DND-41 (cell line): ENCODE measurements around the gene NXPH4.

Experiments used
- ATAC-seq: fragments of 200-7000 bp; cut with Tn5 transposase; 3 replicates; pipeline ENCODE4 v1.9.1; 2021; ENCODE audit warnings: low read depth; ENCODE audit not compliant: insufficient read depth
- DNase-seq: peaks from one replicate; pipeline ENCODE4 v3.0.0-alpha.2; 2020
- H2AFZ ChIP-seq: 2 replicates; pipeline ENCODE4 v1.6.0; 2012; ENCODE audit warnings: low read depth, low read length
- H3K27ac ChIP-seq: 2 replicates; pipeline ENCODE4 v1.5.1; 2012; ENCODE audit warnings: low read length, inconsistent platforms
- H3K27me3 ChIP-seq: fragments of 200-600 bp; sonication (generic); 2 replicates; pipeline ENCODE4 v1.6.0; 2012; ENCODE audit warnings: low read length, mild to moderate bottlenecking, inconsistent platforms; ENCODE audit not compliant: insufficient read depth, poor library complexity
- H3K36me3 ChIP-seq: 2 replicates; pipeline ENCODE4 v1.5.1; 2012; ENCODE audit warnings: low read length, inconsistent platforms; ENCODE audit not compliant: insufficient read depth
- H3K4me1 ChIP-seq: 2 replicates; pipeline ENCODE4 v1.5.1; 2012; ENCODE audit warnings: mild to moderate bottlenecking, low read length; ENCODE audit not compliant: insufficient read depth
- H3K4me2 ChIP-seq: 2 replicates; pipeline ENCODE4 v1.6.0; 2012; ENCODE audit warnings: mild to moderate bottlenecking, moderate library complexity, low read length, inconsistent platforms; ENCODE audit not compliant: insufficient read depth
- H3K4me3 ChIP-seq, 2 experiments: fragments of 200-600 bp in 1 of 2; shearing (Covaris generic) in 1 of 2; 2 replicates each; pipeline ENCODE4 v1.5.1; 2012 to 2016; ENCODE audit warnings: inconsistent platforms in 2 of 2, low read length in 2 of 2, mild to moderate bottlenecking in 2 of 2, low read depth in 1 of 2, moderate library complexity in 1 of 2
- H3K79me2 ChIP-seq: 2 replicates; pipeline ENCODE4 v1.6.0; 2012; ENCODE audit warnings: low read length, inconsistent platforms; ENCODE audit not compliant: insufficient read depth
- H3K9ac ChIP-seq: 2 replicates; pipeline ENCODE4 v1.6.0; 2012; ENCODE audit warnings: low read depth, mild to moderate bottlenecking, inconsistent platforms, low read length, moderate library complexity
- H3K9me3 ChIP-seq: 2 replicates; pipeline ENCODE4 v1.5.1; 2012; ENCODE audit warnings: low read length, moderate library complexity, mild to moderate bottlenecking, inconsistent platforms; ENCODE audit not compliant: insufficient read depth, severe bottlenecking
- H4K20me1 ChIP-seq: 2 replicates; pipeline ENCODE4 v1.6.0; 2012; ENCODE audit warnings: low read length; ENCODE audit not compliant: insufficient read depth
- EZH2 ChIP-seq: IDR thresholded peaks from 3 replicates; pipeline ENCODE4 v1.6.1; 2012; ENCODE audit warnings: borderline replicate concordance, low read depth, mild to moderate bottlenecking, moderate library complexity, low read length, inconsistent platforms; ENCODE audit not compliant: severe bottlenecking
- TF ChIP-seq, protein P1 (sequence below): IDR thresholded peaks from 2 replicates; pipeline ENCODE4 v1.5.1; 2012; ENCODE audit warnings: borderline replicate concordance, low read length, moderate library complexity, mild to moderate bottlenecking; ENCODE audit not compliant: poor library complexity, severe bottlenecking; ENCODE audit errors: extremely low read depth

NXPH4 gene

DNA sequence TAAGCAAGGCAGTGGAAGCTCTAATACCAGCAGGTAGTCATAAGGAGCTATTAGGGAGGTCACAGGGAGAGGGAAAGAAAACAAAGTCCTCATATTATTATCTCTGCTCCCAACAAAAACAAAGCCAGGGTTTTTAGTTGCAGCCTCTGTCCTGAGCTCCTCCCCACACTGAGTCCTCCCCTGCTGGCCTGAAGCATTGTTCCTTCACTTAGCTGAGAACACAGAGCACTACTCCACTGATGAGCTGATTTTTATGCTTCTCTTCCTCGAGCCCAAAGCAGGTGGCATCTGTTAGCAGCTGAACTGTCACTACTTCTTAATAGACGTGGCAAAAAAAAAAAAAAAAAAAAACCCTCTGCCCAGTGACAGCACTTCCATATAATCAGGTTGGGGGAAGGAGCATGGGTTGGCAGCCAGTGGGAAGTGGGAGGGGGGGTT, 44.9 kb downstream of the NXPH4 start:
- DNase-seq (no peak), ATAC-seq (no peak)
- peaks cover 62% of the 10 kb centered on the region for H3K36me3 ChIP-seq
- H3K27ac ChIP-seq = no peak overlapping the region
- TF ChIP-seq, protein P1, sequence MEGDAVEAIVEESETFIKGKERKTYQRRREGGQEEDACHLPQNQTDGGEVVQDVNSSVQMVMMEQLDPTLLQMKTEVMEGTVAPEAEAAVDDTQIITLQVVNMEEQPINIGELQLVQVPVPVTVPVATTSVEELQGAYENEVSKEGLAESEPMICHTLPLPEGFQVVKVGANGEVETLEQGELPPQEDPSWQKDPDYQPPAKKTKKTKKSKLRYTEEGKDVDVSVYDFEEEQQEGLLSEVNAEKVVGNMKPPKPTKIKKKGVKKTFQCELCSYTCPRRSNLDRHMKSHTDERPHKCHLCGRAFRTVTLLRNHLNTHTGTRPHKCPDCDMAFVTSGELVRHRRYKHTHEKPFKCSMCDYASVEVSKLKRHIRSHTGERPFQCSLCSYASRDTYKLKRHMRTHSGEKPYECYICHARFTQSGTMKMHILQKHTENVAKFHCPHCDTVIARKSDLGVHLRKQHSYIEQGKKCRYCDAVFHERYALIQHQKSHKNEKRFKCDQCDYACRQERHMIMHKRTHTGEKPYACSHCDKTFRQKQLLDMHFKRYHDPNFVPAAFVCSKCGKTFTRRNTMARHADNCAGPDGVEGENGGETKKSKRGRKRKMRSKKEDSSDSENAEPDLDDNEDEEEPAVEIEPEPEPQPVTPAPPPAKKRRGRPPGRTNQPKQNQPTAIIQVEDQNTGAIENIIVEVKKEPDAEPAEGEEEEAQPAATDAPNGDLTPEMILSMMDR = no peak
- no peak for TF ChIP-seq EZH2
- H3K9me3 ChIP-seq = no peaks in the 10 kb centered on the region
- no peaks in the 10 kb centered on the region for H4K20me1 ChIP-seq
- no peak overlapping the region for H2AFZ ChIP-seq
- no peak overlapping the region for H3K4me3 ChIP-seq
- no peaks in the 10 kb centered on the region for H3K79me2 ChIP-seq
- H3K4me2 ChIP-seq = no peak overlapping the region
- no peaks in the 10 kb centered on the region for H3K27me3 ChIP-seq
- H3K4me1 ChIP-seq = no peaks in the 10 kb centered on the region
- no peak overlapping the region for H3K9ac ChIP-seq

DNA sequence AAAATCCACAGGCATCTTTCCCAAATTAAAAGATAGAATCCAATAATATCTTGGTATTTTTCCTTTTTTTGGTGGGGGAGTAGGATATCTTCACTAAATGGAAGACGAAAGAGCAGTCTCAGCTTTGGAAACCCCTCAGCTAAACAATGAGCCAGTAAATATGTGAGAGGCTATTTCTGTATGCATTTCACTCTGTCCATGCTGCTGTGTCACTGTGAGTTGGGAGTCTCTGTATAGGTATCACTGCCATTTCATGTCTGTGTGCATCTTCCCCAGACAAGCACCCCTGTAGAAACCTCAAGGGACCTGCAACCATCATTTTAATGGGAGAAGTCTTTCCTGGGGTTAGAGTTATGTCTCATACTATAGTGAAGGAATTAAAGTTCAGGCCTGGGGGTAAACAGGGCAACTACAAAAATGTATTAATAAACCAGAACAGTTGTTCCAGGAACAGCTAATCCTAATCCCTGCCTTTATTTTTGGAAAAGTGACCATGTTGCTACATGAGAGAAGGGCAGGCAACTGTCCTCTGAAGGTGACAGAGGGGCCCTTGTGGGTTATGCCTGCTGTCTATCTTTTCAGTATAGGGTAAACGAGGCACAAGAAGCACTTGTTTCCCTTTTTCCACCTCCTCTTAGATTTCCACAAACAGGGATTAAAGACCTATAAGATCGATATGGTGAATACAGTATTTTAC, 45.7 kb downstream of the NXPH4 start:
- H3K9me3 ChIP-seq = no peaks in the 10 kb centered on the region
- DNase-seq (no peak), ATAC-seq (no peak)
- no peak overlapping the region for H2AFZ ChIP-seq
- no peaks in the 10 kb centered on the region for H4K20me1 ChIP-seq
- H3K27me3 ChIP-seq = no peaks in the 10 kb centered on the region
- no peaks in the 10 kb centered on the region for H3K79me2 ChIP-seq
- H3K27ac ChIP-seq = no peak overlapping the region
- no peak overlapping the region for H3K4me3 ChIP-seq
- no peaks in the 10 kb centered on the region for H3K4me1 ChIP-seq
- TF ChIP-seq EZH2 = no peak
- TF ChIP-seq, protein P1 = no peak
- H3K4me2 ChIP-seq = no peak overlapping the region
- peaks cover 62% of the 10 kb centered on the region for H3K36me3 ChIP-seq
- no peak overlapping the region for H3K9ac ChIP-seq

DNA sequence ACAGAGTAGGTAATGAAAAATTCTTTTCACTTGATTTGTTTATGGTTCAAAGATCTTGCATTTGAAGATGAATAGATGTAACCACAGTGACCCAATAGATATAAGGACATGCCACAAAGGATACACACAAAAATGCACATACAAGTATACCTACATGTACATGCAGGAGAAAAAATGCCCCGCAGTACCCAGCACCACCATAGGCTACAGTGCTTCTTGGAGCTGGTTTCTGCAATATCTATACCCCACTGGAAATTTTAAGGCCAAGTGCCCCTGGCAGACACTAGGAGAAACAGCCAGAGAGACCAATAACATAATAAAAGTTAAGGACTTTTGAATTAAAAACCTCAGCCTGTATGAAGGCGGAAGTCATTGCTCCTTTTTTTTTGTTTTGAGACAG, 46.5 kb downstream of the NXPH4 start:
- Histone ChIP-seq H4K20me1 (no peaks in the 10 kb centered on the region), H3K9ac (no peak overlapping the region), H3K36me3 (peaks cover 61% of the 10 kb centered on the region), H3K27ac (no peak overlapping the region), H2AFZ (no peak overlapping the region), H3K4me2 (no peak overlapping the region), H3K4me3 (no peak overlapping the region), H3K4me1 (no peaks in the 10 kb centered on the region), H3K79me2 (no peaks in the 10 kb centered on the region), H3K9me3 (no peaks in the 10 kb centered on the region), H3K27me3 (no peaks in the 10 kb centered on the region)
- ATAC-seq (no peak), DNase-seq (no peak)
- TF ChIP-seq, protein P1 = no peak
- TF ChIP-seq EZH2 = no peak
